ENCODE results near the gene COL20A1.

The COL20A1 gene

GRCh38 chr20:63373996-63374395 lies 81.0 kb downstream of the COL20A1 start:
- no peak overlapping the region for H3K14ac ChIP-seq (ENCODE audit: low read length)
- no peaks in the 10 kb centered on the region for H3K27me3 ChIP-seq (ENCODE audit: insufficient read depth, low read length)
- no peak overlapping the region for H3K4ac ChIP-seq (ENCODE audit: low read depth, low read length)
- H4K12ac ChIP-seq (ENCODE audit: low read depth, low read length), result no peak overlapping the region
- H2AK5ac ChIP-seq (ENCODE audit: low read length), result no peak overlapping the region
- H3K9me3 ChIP-seq (ENCODE audit: insufficient read depth, low read depth, low read length), result peaks cover 5% of the 10 kb centered on the region
- no peak overlapping the region for H4K8ac ChIP-seq (ENCODE audit: low read depth, low read length)
- no peaks in the 10 kb centered on the region for H3K4me1 ChIP-seq (ENCODE audit: control insufficient read depth in 1 of 2, insufficient read depth in 2 of 2, low read length in 2 of 2)
- no peaks in the 10 kb centered on the region for H3K36me3 ChIP-seq (ENCODE audit: control insufficient read depth in 1 of 2, insufficient read depth in 2 of 2, low read length in 2 of 2)
- no CpG with 5 or more reads among the region's 19 CpGs for WGBS (ENCODE audit: extremely low coverage, insufficient coverage, insufficient read length)
- no peak overlapping the region for H3K23ac ChIP-seq (ENCODE audit: low read length)
- no peak overlapping the region for H3K9ac ChIP-seq (ENCODE audit: low read length)
- DNase-seq, result no peak
- H2BK120ac ChIP-seq (ENCODE audit: insufficient read depth, low read length, poor library complexity), result no peak overlapping the region
- H3K79me1 ChIP-seq (ENCODE audit: low read length), result no peaks in the 10 kb centered on the region
- no peak overlapping the region for H3K18ac ChIP-seq (ENCODE audit: low read length)
- H3K27ac ChIP-seq (ENCODE audit: low read depth, low read length), result no peak overlapping the region
- no peak overlapping the region for H3K4me3 ChIP-seq (ENCODE audit: low read depth, low read length)
- H4K91ac ChIP-seq (ENCODE audit: low read depth, low read length), result no peak overlapping the region
- H2AFZ ChIP-seq (ENCODE audit: insufficient read depth, low read length, poor library complexity), result no peak overlapping the region
- H3K79me2 ChIP-seq (ENCODE audit: control insufficient read depth, insufficient read depth, low read length, poor library complexity), result no peaks in the 10 kb centered on the region
- H3K4me2 ChIP-seq (ENCODE audit: low read length), result no peak overlapping the region
- H2BK12ac ChIP-seq (ENCODE audit: low read length), result no peak overlapping the region
- no peak overlapping the region for H2BK5ac ChIP-seq (ENCODE audit: low read depth, low read length, poor library complexity)

- Histone ChIP-seq H3K4me3 (ENCODE audit: low read depth, low read length) (no peak overlapping the region), H2AK5ac (ENCODE audit: low read length) (no peak overlapping the region), H3K18ac (ENCODE audit: low read length) (no peak overlapping the region), H3K36me3 (ENCODE audit: control insufficient read depth in 1 of 2, insufficient read depth in 2 of 2, low read length in 2 of 2) (no peaks in the 10 kb centered on the region), H3K9ac (ENCODE audit: low read length) (no peak overlapping the region), H3K27me3 (ENCODE audit: insufficient read depth, low read length) (no peaks in the 10 kb centered on the region), H3K4me2 (ENCODE audit: low read length) (no peak overlapping the region), H2AFZ (ENCODE audit: insufficient read depth, low read length, poor library complexity) (no peak overlapping the region), H2BK12ac (ENCODE audit: low read length) (no peak overlapping the region), H3K79me1 (ENCODE audit: low read length) (no peaks in the 10 kb centered on the region), H2BK5ac (ENCODE audit: low read depth, low read length, poor library complexity) (no peak overlapping the region), H4K91ac (ENCODE audit: low read depth, low read length) (no peak overlapping the region), H2BK120ac (ENCODE audit: insufficient read depth, low read length, poor library complexity) (no peak overlapping the region), H3K23ac (ENCODE audit: low read length) (no peak overlapping the region), H4K12ac (ENCODE audit: low read depth, low read length) (no peak overlapping the region), H4K8ac (ENCODE audit: low read depth, low read length) (no peak overlapping the region), H3K14ac (ENCODE audit: low read length) (no peak overlapping the region), H3K79me2 (ENCODE audit: control insufficient read depth, insufficient read depth, low read length, poor library complexity) (no peaks in the 10 kb centered on the region), H3K4ac (ENCODE audit: low read depth, low read length) (no peak overlapping the region), H3K27ac (ENCODE audit: low read depth, low read length) (no peak overlapping the region), H3K9me3 (ENCODE audit: insufficient read depth, low read depth, low read length) (peaks cover 6% of the 10 kb centered on the region), H3K4me1 (ENCODE audit: control insufficient read depth in 1 of 2, insufficient read depth in 2 of 2, low read length in 2 of 2) (no peaks in the 10 kb centered on the region)
- no peak for DNase-seq
- WGBS (ENCODE audit: extremely low coverage, insufficient coverage, insufficient read length), result no CpG with 5 or more reads among the region's 12 CpGs
Observed at GRCh38 chr20:63374504-63374903, 81.5 kb downstream of the COL20A1 start.

GRCh38 chr20:63375438-63375837 lies 82.5 kb downstream of the COL20A1 start:
- no peak overlapping the region for H2BK120ac ChIP-seq (ENCODE audit: insufficient read depth, low read length, poor library complexity)
- H2AK5ac ChIP-seq (ENCODE audit: low read length), result no peak overlapping the region
- H3K79me2 ChIP-seq (ENCODE audit: control insufficient read depth, insufficient read depth, low read length, poor library complexity), result no peaks in the 10 kb centered on the region
- no peak for DNase-seq
- H3K27me3 ChIP-seq (ENCODE audit: insufficient read depth, low read length), result no peaks in the 10 kb centered on the region
- no peak overlapping the region for H4K12ac ChIP-seq (ENCODE audit: low read depth, low read length)
- H3K27ac ChIP-seq (ENCODE audit: low read depth, low read length), result no peak overlapping the region
- H3K4ac ChIP-seq (ENCODE audit: low read depth, low read length), result no peak overlapping the region
- H2BK12ac ChIP-seq (ENCODE audit: low read length), result no peak overlapping the region
- H3K4me3 ChIP-seq (ENCODE audit: low read depth, low read length), result no peak overlapping the region
- H3K23ac ChIP-seq (ENCODE audit: low read length), result no peak overlapping the region
- no peak overlapping the region for H3K18ac ChIP-seq (ENCODE audit: low read length)
- no peak overlapping the region for H3K9ac ChIP-seq (ENCODE audit: low read length)
- no peak overlapping the region for H3K14ac ChIP-seq (ENCODE audit: low read length)
- H2BK5ac ChIP-seq (ENCODE audit: low read depth, low read length, poor library complexity), result no peak overlapping the region
- no peaks in the 10 kb centered on the region for H3K79me1 ChIP-seq (ENCODE audit: low read length)
- no peaks in the 10 kb centered on the region for H3K4me1 ChIP-seq (ENCODE audit: control insufficient read depth in 1 of 2, insufficient read depth in 2 of 2, low read length in 2 of 2)
- no peak overlapping the region for H4K91ac ChIP-seq (ENCODE audit: low read depth, low read length)
- no CpG with 5 or more reads among the region's 3 CpGs for WGBS (ENCODE audit: extremely low coverage, insufficient coverage, insufficient read length)
- H4K8ac ChIP-seq (ENCODE audit: low read depth, low read length), result no peak overlapping the region
- H3K36me3 ChIP-seq (ENCODE audit: control insufficient read depth in 1 of 2, insufficient read depth in 2 of 2, low read length in 2 of 2), result no peaks in the 10 kb centered on the region
- no peak overlapping the region for H3K4me2 ChIP-seq (ENCODE audit: low read length)
- H3K9me3 ChIP-seq (ENCODE audit: insufficient read depth, low read depth, low read length), result peaks cover 9% of the 10 kb centered on the region
- H2AFZ ChIP-seq (ENCODE audit: insufficient read depth, low read length, poor library complexity), result no peak overlapping the region

- Histone ChIP-seq H2AFZ (ENCODE audit: insufficient read depth, low read length, poor library complexity) (no peak overlapping the region), H3K36me3 (ENCODE audit: control insufficient read depth in 1 of 2, insufficient read depth in 2 of 2, low read length in 2 of 2) (no peaks in the 10 kb centered on the region), H3K27ac (ENCODE audit: low read depth, low read length) (no peak overlapping the region), H3K27me3 (ENCODE audit: insufficient read depth, low read length) (no peaks in the 10 kb centered on the region), H2BK5ac (ENCODE audit: low read depth, low read length, poor library complexity) (no peak overlapping the region), H3K4me2 (ENCODE audit: low read length) (no peak overlapping the region), H3K9me3 (ENCODE audit: insufficient read depth, low read depth, low read length) (peaks cover 10% of the 10 kb centered on the region), H3K79me2 (ENCODE audit: control insufficient read depth, insufficient read depth, low read length, poor library complexity) (no peaks in the 10 kb centered on the region), H3K14ac (ENCODE audit: low read length) (no peak overlapping the region), H2AK5ac (ENCODE audit: low read length) (no peak overlapping the region), H2BK12ac (ENCODE audit: low read length) (no peak overlapping the region), H3K18ac (ENCODE audit: low read length) (no peak overlapping the region), H3K4me3 (ENCODE audit: low read depth, low read length) (no peak overlapping the region), H4K12ac (ENCODE audit: low read depth, low read length) (no peak overlapping the region), H4K91ac (ENCODE audit: low read depth, low read length) (no peak overlapping the region), H3K23ac (ENCODE audit: low read length) (no peak overlapping the region), H3K4me1 (ENCODE audit: control insufficient read depth in 1 of 2, insufficient read depth in 2 of 2, low read length in 2 of 2) (no peaks in the 10 kb centered on the region), H4K8ac (ENCODE audit: low read depth, low read length) (no peak overlapping the region), H2BK120ac (ENCODE audit: insufficient read depth, low read length, poor library complexity) (no peak overlapping the region), H3K4ac (ENCODE audit: low read depth, low read length) (no peak overlapping the region), H3K79me1 (ENCODE audit: low read length) (no peaks in the 10 kb centered on the region), H3K9ac (ENCODE audit: low read length) (no peak overlapping the region)
- no peak for DNase-seq
- no CpG with 5 or more reads among the region's 31 CpGs for WGBS (ENCODE audit: extremely low coverage, insufficient coverage, insufficient read length)
Observed at GRCh38 chr20:63376283-63377250, 83.6 kb downstream of the COL20A1 start.

Measured in trophoblast cell (in vitro differentiated cells and primary cell).